Measurements from ENCODE around the gene SCN5A. TPM values are rescaled to one million over a fixed set of nuclear protein-coding genes. Genes with fewer than 3 reads are reported as not detected.

Gene SCN5A
- 0.39 and 0.96 TPM in 2 replicates for total RNA-seq

GRCh38 chr3:38649500-38650247 is at the start of gene SCN5A:
Gene SCN5A, minus strand, starts transcription at chr3:38649687. Its CDS starts 16,380 bp downstream, at chr3:38633307.

Other genes with a start within 250 kb of the SCN5A start
- gene ACVR2B, start 195.8 kb downstream of the SCN5A start, total RNA-seq, result 2.7 and 3.3 TPM in 2 replicates
- gene EXOG, start 153.3 kb downstream of the SCN5A start, total RNA-seq, result 3.7 and 11.1 TPM in 2 replicates
- gene SCN10A, start 166.5 kb upstream of the SCN5A start, total RNA-seq, result not detected in 2 replicates